HepG2 (cell line): ENCODE results near the gene CPEB3. TPM values are rescaled to one million over a fixed set of nuclear protein-coding genes. Genes with fewer than 3 reads are reported as not detected.

Source experiments
- ATAC-seq: fragments of 200-7000 bp; cut with Tn5 transposase; 3 replicates; pipeline ENCODE4 v1.9.1; 2020; ENCODE audit warnings: mild to moderate bottlenecking, moderate library complexity
- BruUV-seq: library from RNA; stranded (reverse); fragments of 400-500 nt; replicated peaks from 2 replicates; lab custom pipeline; 2021; lab: Mats Ljungman, UMichigan
- CTCF ChIA-PET: fragments of 300-600 bp; formaldehyde crosslinking; extraction: SDS; loops from one replicate; lab custom pipeline; 2021; ENCODE audit warnings: low total read pairs, inconsistent platforms, low intra/inter-chr PET ratio; lab: Yijun Ruan, JAX
- POLR2A ChIA-PET: fragments of 350-600 bp; sonication (Branson Sonifier 250); formaldehyde crosslinking; loops from one replicate; lab custom pipeline; 2020; ENCODE audit warnings: antibody characterized with exemption, inconsistent platforms; lab: Yijun Ruan, JAX
- DNase-seq: peaks from one replicate; pipeline ENCODE4 v3.0.0-alpha.2; 2015; ENCODE audit warnings: low spot score
- FAIRE-seq: peaks from 3 replicates; lab custom pipeline; 2011; peaks lifted over from hg19 to GRCh38; lab: Jason Lieb, UNC
- H2AFZ ChIP-seq: one replicate; pipeline ENCODE4 v1.6.1; 2011; ENCODE audit warnings: low read length, inconsistent platforms
- H3K27ac ChIP-seq: fragments of 300-600 bp; 3 replicates; pipeline ENCODE4 v1.8.0; 2011; ENCODE audit warnings: mixed run types, mild to moderate bottlenecking, mixed read lengths, low read length, inconsistent platforms; ENCODE audit not compliant: insufficient read depth; ENCODE audit errors: extremely low read length
- H3K27me3 ChIP-seq, 2 experiments: fragments of 200-600 bp in 1 of 2; 2 replicates in 1 of 2; 3 replicates in 1 of 2; pipeline versions ENCODE4 v1.6.0 to v1.8.0; 2011; ENCODE audit warnings: low read length in 2 of 2, mild to moderate bottlenecking in 2 of 2, moderate library complexity in 2 of 2, inconsistent platforms in 1 of 2; ENCODE audit not compliant: insufficient read depth in 2 of 2, control insufficient read depth in 1 of 2
- H3K36me3 ChIP-seq, 2 experiments: fragments of 200-600 bp in 1 of 2; replicated peaks in 1 of 2; 2 replicates in 1 of 2; 3 replicates in 1 of 2; pipeline versions ENCODE4 v1.5.1 to v1.8.0; 2011; ENCODE audit warnings: low read length in 2 of 2, inconsistent platforms in 1 of 2; ENCODE audit not compliant: insufficient read depth in 2 of 2, control insufficient read depth in 1 of 2
- H3K4me1 ChIP-seq: 2 replicates; pipeline ENCODE4 v1.5.1; 2012; ENCODE audit warnings: low read length, inconsistent platforms; ENCODE audit not compliant: insufficient read depth
- H3K4me2 ChIP-seq: 2 replicates; pipeline ENCODE4 v1.6.0; 2011; ENCODE audit warnings: low read depth, low read length, inconsistent platforms
- H3K4me3 ChIP-seq, 3 experiments: fragments of 200-600 bp in 1 of 3; sonication (generic), shearing (Covaris generic) in 1 of 3; replicated peaks in 1 of 3; 2 replicates each; pipeline ENCODE4 v1.5.1; 2011 to 2016; ENCODE audit warnings: low read length in 3 of 3, inconsistent platforms in 2 of 3, low read depth in 2 of 3, mild to moderate bottlenecking in 2 of 3, control low read depth in 1 of 3, mixed read lengths in 1 of 3; ENCODE audit not compliant: insufficient read depth in 1 of 3
- H3K79me2 ChIP-seq: one replicate; pipeline ENCODE4 v1.6.1; 2011; ENCODE audit warnings: low read length, inconsistent platforms; ENCODE audit not compliant: insufficient read depth
- H3K9ac ChIP-seq: 2 replicates; pipeline ENCODE4 v1.6.0; 2011; ENCODE audit warnings: mild to moderate bottlenecking, low read depth, low read length, inconsistent platforms; ENCODE audit not compliant: insufficient read depth
- H3K9me3 ChIP-seq: 2 replicates; pipeline ENCODE4 v1.5.1; 2012; ENCODE audit warnings: mild to moderate bottlenecking, low read length
- H4K20me1 ChIP-seq: 2 replicates; pipeline ENCODE4 v1.6.0; 2011; ENCODE audit warnings: inconsistent platforms, mild to moderate bottlenecking, low read length, moderate library complexity; ENCODE audit not compliant: insufficient read depth
- IRX3 ChIP-seq: sonication (generic); formaldehyde crosslinking; IDR thresholded peaks from 2 replicates; pipeline ENCODE4 v1.8.1; 2023; ENCODE audit warnings: mild to moderate bottlenecking, low read depth, missing genetic modification reagents, borderline replicate concordance
- RFXANK ChIP-seq: IDR thresholded peaks from 2 replicates; pipeline ENCODE4 v1.6.1; 2016
- SALL2 ChIP-seq: sonication (generic); formaldehyde crosslinking; IDR thresholded peaks from 2 replicates; pipeline ENCODE4 v1.8.1; 2023; ENCODE audit warnings: mild to moderate bottlenecking, missing genetic modification reagents, inconsistent platforms
- SETDB1 ChIP-seq: sonication (generic); formaldehyde crosslinking; IDR thresholded peaks from 2 replicates; pipeline ENCODE4 v1.5.1; 2020; ENCODE audit warnings: missing genetic modification reagents, mild to moderate bottlenecking, borderline replicate concordance
- ZC3H13 ChIP-seq: sonication (generic); formaldehyde crosslinking; IDR thresholded peaks from 2 replicates; pipeline ENCODE4 v1.8.1; 2023; ENCODE audit warnings: mild to moderate bottlenecking, missing genetic modification reagents, moderate library complexity
- ZNF703 ChIP-seq: sonication (generic); formaldehyde crosslinking; IDR thresholded peaks from 2 replicates; pipeline ENCODE4 v1.5.1; 2020; ENCODE audit warnings: missing genetic modification reagents, mild to moderate bottlenecking, moderate library complexity, borderline replicate concordance
- WGBS: methylation state at CpG from one replicate; pipeline ENCODE4 v1.1.6; 2017; ENCODE audit warnings: low lambda C conversion rate; 5-methylcytosine and 5-hydroxymethylcytosine counted together
- in situ Hi-C: cut with HindIII; loops from 2 replicates; pipeline ENCODE4 v1.10.0; 2017; ENCODE audit warnings: low pct_unique_long_range_greater_than_20kb; ENCODE audit not compliant: extremely low pct_ligation_motif_present
- intact Hi-C: fragments of 100-400 bp; cut with micrococcal nuclease; formaldehyde crosslinking; loops from one replicate; pipeline ENCODE4 v1.10.0; 2022; ENCODE audit not compliant: unreplicated experiment
- polyA plus RNA-seq, 8 experiments: library from polyadenylated mRNA; depleted of rRNA in 3 of 8; stranded (reverse) in 7 of 8; unstranded in 1 of 8; fragments of >200 nt; fragmentation: Illumina TruSeq in 4 of 8; extraction: Trizol in 4 of 8; gene quantifications; 2 replicates each; pipeline versions ENCODE4 v1.2.1 to v1.2.3, GENCODE V29; 2011 to 2016; ENCODE audit warnings: low read depth in 4 of 8, missing spikeins in 1 of 8, mixed read lengths in 1 of 8; ENCODE audit not compliant: insufficient read depth in 1 of 8
- total RNA-seq, 5 experiments: library from RNA; depleted of rRNA; stranded (reverse); fragments of >200 nt; fragmentation: Illumina TruSeq; extraction: Trizol; gene quantifications; 2 replicates each; pipeline ENCODE4 v1.2.3, GENCODE V29; 2016; ENCODE audit warnings: low read depth in 1 of 5
- TF ChIP-seq, protein P1 (sequence below): sonication (generic); formaldehyde crosslinking; IDR thresholded peaks from 2 replicates; pipeline ENCODE4 v1.4.0; 2020; ENCODE audit warnings: mild to moderate bottlenecking, missing genetic modification reagents
- TF ChIP-seq, protein P2 (sequence below): IDR thresholded peaks from 2 replicates; pipeline ENCODE4 v1.6.1; 2016; ENCODE audit warnings: low read depth, missing genetic modification reagents, missing compliant biosample characterization

CPEB3 gene
- total and polyA plus RNA-seq, 2 of the 13 experiments (the other 11 are each of a cell fraction or from before 2014, with no cell fraction given), result 0.66 to 0.70 TPM

DNA sequence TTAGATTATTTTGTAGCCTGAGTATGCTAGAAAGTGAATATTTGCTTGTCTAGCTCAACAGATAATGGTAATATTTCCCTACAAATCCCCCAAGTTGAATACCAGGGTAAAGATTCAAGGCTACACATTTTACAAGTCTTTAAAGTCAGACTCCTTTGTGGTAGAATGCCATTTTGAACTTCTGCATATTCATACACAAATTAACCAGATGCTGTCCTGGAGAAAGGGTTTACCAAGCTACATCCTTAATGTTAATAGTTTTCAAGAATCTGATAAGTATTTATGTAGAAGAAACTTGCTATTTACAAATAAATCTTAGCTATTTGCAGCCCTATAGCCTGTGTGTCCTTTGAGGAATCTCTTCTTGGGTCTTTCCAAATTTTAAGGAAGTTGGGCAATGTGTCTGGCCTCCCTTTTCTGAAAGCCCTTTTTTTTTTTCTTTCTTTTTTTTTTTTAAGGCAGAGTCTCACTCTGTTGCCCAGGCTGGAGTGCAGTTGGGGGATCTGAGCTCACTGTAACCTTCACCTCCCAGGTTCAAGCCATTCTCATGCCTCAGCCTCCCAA is 82.6 kb downstream of the CPEB3 start:
- H3K9ac ChIP-seq, result no peak overlapping the region
- no peak overlapping the region for H3K27ac ChIP-seq
- FAIRE-seq (no peak), ATAC-seq (no peak), DNase-seq (no peak)
- H3K4me3 ChIP-seq, result no peak overlapping the region
- in situ Hi-C loops, result no loop called here
- H3K79me2 ChIP-seq, result no peaks in the 10 kb centered on the region
- intact Hi-C loops, result no loop called here
- H3K9me3 ChIP-seq, result no peaks in the 10 kb centered on the region
- no peaks in the 10 kb centered on the region; a peak in 1 of 5 replicates for H3K27me3 ChIP-seq
- no TSS peak for BruUV-seq
- ChIA-PET CTCF (no interaction called here), POLR2A (no interaction called here)
- H4K20me1 ChIP-seq, result no peaks in the 10 kb centered on the region
- H2AFZ ChIP-seq, result no peak overlapping the region
- no peaks in the 10 kb centered on the region; a peak in 1 of 5 replicates for H3K36me3 ChIP-seq
- H3K4me2 ChIP-seq, result no peak overlapping the region
- TF ChIP-seq SETDB1 (CRISPR knock-in tag), result no peak
- no peaks in the 10 kb centered on the region for H3K4me1 ChIP-seq

DNA sequence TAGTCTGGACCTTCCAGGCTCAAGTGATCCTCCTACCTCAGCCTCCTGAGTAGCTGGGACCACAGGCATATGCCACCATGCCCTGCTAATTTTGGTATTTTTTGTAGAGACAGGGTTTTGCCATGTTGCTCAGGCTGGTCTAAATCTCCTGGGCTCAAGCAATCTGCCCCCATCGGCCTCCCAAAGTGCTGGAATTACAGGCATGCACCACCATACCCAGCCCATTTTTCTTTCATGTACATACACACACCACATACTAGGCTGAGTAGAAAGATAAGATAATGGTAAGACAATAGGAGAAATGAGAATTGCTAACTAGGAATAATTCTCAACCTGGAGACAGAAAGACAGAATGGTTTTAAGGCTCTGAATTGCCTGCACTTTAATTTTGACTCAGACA is 83.8 kb downstream of the CPEB3 start:
- Histone ChIP-seq H3K79me2 (no peaks in the 10 kb centered on the region), H3K4me3 (no peak overlapping the region), H3K4me1 (no peaks in the 10 kb centered on the region), H2AFZ (no peak overlapping the region), H3K36me3 (no peaks in the 10 kb centered on the region; a peak in 1 of 5 replicates), H3K9ac (no peak overlapping the region), H3K27me3 (no peaks in the 10 kb centered on the region; a peak in 1 of 5 replicates), H3K9me3 (no peaks in the 10 kb centered on the region), H3K4me2 (no peak overlapping the region), H3K27ac (no peak overlapping the region), H4K20me1 (no peaks in the 10 kb centered on the region)
- DNase-seq (no peak), ATAC-seq (no peak), FAIRE-seq (no peak)
- CTCF ChIA-PET, result no interaction called here
- POLR2A ChIA-PET, result no interaction called here
- WGBS, result 100% methylated on average over 1 of the region's 1 CpG
- intact Hi-C loops, result no loop called here
- in situ Hi-C loops, result no loop called here
- no TSS peak for BruUV-seq
- no peak for TF ChIP-seq IRX3
- TF ChIP-seq, protein P1, sequence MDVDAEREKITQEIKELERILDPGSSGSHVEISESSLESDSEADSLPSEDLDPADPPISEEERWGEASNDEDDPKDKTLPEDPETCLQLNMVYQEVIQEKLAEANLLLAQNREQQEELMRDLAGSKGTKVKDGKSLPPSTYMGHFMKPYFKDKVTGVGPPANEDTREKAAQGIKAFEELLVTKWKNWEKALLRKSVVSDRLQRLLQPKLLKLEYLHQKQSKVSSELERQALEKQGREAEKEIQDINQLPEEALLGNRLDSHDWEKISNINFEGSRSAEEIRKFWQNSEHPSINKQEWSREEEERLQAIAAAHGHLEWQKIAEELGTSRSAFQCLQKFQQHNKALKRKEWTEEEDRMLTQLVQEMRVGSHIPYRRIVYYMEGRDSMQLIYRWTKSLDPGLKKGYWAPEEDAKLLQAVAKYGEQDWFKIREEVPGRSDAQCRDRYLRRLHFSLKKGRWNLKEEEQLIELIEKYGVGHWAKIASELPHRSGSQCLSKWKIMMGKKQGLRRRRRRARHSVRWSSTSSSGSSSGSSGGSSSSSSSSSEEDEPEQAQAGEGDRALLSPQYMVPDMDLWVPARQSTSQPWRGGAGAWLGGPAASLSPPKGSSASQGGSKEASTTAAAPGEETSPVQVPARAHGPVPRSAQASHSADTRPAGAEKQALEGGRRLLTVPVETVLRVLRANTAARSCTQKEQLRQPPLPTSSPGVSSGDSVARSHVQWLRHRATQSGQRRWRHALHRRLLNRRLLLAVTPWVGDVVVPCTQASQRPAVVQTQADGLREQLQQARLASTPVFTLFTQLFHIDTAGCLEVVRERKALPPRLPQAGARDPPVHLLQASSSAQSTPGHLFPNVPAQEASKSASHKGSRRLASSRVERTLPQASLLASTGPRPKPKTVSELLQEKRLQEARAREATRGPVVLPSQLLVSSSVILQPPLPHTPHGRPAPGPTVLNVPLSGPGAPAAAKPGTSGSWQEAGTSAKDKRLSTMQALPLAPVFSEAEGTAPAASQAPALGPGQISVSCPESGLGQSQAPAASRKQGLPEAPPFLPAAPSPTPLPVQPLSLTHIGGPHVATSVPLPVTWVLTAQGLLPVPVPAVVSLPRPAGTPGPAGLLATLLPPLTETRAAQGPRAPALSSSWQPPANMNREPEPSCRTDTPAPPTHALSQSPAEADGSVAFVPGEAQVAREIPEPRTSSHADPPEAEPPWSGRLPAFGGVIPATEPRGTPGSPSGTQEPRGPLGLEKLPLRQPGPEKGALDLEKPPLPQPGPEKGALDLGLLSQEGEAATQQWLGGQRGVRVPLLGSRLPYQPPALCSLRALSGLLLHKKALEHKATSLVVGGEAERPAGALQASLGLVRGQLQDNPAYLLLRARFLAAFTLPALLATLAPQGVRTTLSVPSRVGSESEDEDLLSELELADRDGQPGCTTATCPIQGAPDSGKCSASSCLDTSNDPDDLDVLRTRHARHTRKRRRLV, result no peak
- TF ChIP-seq SALL2 (CRISPR knock-in tag), result no peak
- no peak for TF ChIP-seq RFXANK (CRISPR knock-in tag)
- TF ChIP-seq, protein P2, sequence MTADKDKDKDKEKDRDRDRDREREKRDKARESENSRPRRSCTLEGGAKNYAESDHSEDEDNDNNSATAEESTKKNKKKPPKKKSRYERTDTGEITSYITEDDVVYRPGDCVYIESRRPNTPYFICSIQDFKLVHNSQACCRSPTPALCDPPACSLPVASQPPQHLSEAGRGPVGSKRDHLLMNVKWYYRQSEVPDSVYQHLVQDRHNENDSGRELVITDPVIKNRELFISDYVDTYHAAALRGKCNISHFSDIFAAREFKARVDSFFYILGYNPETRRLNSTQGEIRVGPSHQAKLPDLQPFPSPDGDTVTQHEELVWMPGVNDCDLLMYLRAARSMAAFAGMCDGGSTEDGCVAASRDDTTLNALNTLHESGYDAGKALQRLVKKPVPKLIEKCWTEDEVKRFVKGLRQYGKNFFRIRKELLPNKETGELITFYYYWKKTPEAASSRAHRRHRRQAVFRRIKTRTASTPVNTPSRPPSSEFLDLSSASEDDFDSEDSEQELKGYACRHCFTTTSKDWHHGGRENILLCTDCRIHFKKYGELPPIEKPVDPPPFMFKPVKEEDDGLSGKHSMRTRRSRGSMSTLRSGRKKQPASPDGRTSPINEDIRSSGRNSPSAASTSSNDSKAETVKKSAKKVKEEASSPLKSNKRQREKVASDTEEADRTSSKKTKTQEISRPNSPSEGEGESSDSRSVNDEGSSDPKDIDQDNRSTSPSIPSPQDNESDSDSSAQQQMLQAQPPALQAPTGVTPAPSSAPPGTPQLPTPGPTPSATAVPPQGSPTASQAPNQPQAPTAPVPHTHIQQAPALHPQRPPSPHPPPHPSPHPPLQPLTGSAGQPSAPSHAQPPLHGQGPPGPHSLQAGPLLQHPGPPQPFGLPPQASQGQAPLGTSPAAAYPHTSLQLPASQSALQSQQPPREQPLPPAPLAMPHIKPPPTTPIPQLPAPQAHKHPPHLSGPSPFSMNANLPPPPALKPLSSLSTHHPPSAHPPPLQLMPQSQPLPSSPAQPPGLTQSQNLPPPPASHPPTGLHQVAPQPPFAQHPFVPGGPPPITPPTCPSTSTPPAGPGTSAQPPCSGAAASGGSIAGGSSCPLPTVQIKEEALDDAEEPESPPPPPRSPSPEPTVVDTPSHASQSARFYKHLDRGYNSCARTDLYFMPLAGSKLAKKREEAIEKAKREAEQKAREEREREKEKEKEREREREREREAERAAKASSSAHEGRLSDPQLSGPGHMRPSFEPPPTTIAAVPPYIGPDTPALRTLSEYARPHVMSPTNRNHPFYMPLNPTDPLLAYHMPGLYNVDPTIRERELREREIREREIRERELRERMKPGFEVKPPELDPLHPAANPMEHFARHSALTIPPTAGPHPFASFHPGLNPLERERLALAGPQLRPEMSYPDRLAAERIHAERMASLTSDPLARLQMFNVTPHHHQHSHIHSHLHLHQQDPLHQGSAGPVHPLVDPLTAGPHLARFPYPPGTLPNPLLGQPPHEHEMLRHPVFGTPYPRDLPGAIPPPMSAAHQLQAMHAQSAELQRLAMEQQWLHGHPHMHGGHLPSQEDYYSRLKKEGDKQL (CRISPR knock-in tag), result no peak
- no peak for TF ChIP-seq ZC3H13 (CRISPR knock-in tag)
- TF ChIP-seq ZNF703 (CRISPR knock-in tag), result no peak
